ENCODE measurements around the gene ALKBH5.

Gene ALKBH5

GRCh38 chr17:18158022-18158600 is 25.5 kb upstream of the ALKBH5 start:
- DNase-seq = no peak

DNA sequence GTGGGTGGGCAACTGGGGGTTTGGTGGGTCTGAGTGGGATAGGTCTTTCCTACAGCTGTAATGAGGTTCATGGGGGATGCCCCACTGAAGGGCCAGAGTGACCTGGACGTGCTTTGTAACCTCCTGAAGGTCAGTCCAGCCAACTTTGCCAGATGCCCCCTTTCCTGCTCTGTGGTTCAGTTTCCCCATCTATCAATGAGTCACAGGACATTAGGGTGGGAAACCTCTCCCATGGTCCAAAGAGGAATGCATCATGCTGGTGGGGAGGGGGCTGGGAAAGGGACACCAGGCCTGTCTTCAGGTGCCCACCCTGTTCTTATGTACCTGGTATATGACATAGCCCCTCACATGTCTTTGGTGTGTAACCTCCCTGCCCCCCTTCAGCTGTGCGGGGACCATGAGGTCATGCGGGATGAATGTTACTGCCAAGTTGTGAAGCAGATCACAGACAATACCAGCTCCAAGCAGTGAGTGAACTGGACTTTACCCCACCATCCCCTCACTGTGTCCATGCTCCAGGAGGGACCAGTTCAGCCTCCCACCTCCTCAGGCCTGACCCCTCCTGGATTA is 24.0 kb upstream of the ALKBH5 start:
- DNase-seq = no peak

- no peak for DNase-seq
Measured at GRCh38 chr17:18160128-18160856, 23.3 kb upstream of the ALKBH5 start.

- DNase-seq = no peak
Measured at GRCh38 chr17:18161207-18162145, 22.2 kb upstream of the ALKBH5 start.

DNA sequence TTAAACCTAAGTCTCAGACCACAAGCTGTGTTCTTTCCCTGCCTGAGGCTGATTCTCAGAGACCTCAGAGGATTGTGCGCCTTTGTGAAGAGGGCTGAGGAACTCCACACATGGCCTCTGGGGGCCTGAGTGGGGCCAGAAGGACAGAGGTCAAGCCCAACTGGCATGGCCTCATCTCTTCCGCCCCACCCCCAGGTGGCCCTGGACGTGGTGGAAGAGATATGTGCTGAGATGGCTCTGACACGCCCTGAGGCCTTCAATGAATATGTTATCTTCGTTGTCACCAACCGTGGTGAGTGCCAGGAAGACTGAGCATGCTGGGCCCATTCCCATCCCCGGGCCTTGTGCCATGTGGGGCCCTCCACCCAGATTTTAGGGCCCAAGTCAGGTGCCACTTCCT is 20.1 kb upstream of the ALKBH5 start:
- no peak for DNase-seq

GRCh38 chr17:18166894-18167293 is 16.7 kb upstream of the ALKBH5 start:
- no peak for DNase-seq

GRCh38 chr17:18167421-18167820 is 16.2 kb upstream of the ALKBH5 start:
- no peak for DNase-seq

GRCh38 chr17:18172531-18173278 is 10.9 kb upstream of the ALKBH5 start:
- DNase-seq = peak; percentile 93

DNA sequence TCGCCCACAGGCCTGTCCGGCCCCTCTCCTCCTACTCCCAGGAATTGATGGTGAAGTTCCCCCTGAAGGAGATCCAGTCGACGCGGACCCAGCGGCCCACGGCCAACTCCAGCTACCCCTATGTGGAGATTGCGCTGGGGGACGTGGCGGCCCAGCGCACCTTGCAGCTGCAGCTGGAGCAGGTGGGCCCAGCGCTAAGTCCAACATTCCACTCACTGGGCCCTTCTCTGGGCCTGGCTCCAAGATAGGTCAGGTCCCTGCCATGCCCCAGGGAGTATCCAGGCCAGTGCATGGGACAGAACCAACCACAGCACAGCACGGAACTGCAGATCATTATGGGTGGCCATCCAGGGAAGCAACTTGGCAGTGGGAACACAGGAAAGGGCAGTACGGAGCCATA is 9.9 kb upstream of the ALKBH5 start:
- no peak for DNase-seq

- no peak for DNase-seq
Measured at GRCh38 chr17:18176176-18176575, 7.5 kb upstream of the ALKBH5 start.

GRCh38 chr17:18177133-18177532 is 6.5 kb upstream of the ALKBH5 start:
- DNase-seq = no peak

- DNase-seq = no peak
Measured at GRCh38 chr17:18177722-18178121, 5.9 kb upstream of the ALKBH5 start.

- no peak for DNase-seq
Measured at GRCh38 chr17:18179196-18179595, 4.4 kb upstream of the ALKBH5 start.

DNA sequence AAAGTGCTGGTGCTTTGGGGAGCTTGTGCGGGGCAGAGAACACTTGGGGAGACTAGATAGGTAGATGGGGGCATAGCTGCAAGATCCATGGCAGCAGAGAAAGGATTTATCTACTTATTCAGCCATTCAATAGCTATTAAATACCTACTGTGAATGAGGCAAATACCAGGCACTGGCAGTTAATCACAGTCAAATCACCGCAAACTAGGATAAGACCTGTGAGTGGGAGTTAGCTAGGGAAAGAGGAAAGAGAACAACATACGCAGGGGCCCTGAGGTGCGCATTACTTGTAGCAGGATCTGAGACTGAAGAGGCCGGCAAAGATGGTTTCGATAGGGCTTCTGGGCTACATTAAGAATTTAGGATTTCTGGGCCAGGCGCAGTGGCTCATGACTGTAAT is 3.8 kb upstream of the ALKBH5 start:
- no peak for DNase-seq

DNA sequence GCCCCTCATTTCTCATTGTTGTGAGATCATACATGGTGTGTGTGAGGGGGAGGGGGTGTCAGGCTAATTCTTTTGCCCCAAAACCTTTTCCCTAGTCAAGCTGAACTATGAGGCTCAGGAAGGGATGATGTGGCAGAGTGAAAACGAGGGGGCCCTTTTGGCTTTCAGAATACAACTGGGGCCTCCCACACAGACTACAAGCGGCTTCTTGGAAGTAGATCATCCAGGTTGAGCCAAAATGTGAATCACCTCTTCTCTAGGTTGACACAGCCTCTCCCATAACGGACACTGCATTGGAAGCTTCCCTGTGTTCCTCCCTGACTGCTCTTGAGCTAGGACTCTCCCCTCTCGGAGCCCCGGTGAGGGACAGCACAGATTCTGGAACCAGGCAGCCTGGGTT is 2.3 kb upstream of the ALKBH5 start:
- DNase-seq = no peak

DNA sequence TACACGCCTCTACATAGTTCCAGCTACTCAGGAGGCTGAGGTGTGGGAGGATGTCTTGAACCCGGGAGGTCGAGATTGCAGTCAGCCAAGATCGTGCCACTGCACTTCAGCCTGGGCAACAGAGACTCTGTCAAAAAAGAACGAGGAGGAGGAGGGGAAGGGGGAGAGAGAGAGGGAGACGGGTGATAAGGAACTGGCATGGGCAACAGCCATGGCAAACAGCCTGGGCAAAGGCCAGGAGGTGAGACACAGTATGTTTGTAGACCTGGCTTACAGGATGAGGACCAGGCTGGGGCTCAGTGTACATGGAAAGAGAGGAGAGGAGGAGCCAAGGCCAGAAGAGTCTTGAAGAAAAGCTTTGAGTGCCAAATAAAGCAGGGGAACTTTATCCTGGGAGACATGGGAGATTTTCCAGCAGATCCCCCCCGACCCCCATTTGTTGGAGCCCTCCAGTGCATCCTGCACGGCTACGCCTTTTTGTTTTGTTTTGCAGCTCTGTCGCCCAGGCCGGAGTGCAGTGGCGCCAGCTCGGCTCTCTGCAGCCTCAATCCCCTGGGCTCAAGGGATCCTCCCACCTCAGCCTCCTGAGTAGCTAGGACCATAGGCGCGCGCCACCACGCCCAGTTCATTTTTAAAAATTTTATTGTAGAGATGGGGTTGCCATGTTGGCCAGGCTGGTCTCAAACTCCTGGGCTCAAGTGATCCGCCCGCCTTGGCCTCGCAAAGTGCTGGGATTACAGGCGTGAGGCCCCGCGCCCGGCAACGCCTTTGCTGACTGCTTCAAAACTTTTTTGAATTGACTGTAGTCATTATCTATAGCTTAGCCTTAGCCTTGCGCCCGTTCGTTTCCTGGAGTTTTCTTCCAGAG is 1.3 kb upstream of the ALKBH5 start:
- DNase-seq = no peak

DNA sequence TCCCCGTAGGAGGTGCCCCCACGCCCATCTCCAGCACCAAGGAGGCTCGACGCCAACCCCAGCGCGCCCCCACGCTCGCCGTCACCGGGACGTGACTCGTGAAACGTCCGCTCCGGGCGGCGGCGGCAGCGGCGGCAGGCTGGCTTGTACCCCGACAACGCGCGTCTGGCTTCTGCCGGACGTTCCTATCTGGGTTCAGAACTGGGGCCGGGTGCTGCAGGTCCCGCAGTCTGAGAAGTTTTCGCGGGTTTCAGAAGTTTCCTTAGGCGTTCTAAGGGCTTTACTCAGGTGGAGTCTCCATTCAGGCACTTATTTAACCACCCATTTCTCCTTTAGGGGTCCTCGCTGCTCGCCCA is 672 bp upstream of the ALKBH5 start:
- DNase-seq = no peak

DNA sequence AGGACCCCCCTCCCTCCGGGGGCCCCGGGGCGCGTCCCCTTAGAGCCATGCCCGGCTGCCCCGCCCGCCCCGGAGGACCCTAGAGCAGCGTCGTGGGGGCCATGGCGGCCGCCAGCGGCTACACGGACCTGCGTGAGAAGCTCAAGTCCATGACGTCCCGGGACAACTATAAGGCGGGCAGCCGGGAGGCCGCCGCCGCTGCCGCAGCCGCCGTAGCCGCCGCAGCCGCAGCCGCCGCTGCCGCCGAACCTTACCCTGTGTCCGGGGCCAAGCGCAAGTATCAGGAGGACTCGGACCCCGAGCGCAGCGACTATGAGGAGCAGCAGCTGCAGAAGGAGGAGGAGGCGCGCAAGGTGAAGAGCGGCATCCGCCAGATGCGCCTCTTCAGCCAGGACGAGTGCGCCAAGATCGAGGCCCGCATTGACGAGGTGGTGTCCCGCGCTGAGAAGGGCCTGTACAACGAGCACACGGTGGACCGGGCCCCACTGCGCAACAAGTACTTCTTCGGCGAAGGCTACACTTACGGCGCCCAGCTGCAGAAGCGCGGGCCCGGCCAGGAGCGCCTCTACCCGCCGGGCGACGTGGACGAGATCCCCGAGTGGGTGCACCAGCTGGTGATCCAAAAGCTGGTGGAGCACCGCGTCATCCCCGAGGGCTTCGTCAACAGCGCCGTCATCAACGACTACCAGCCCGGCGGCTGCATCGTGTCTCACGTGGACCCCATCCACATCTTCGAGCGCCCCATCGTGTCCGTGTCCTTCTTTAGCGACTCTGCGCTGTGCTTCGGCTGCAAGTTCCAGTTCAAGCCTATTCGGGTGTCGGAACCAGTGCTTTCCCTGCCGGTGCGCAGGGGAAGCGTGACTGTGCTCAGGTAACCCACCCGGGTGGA is 759 bp downstream of the ALKBH5 start:
- no peak for DNase-seq

- no peak for DNase-seq
Measured at GRCh38 chr17:18185391-18185790, 1.8 kb downstream of the ALKBH5 start.

GRCh38 chr17:18185832-18186626 is 2.4 kb downstream of the ALKBH5 start:
- no peak for DNase-seq
